HEK293 (cell line): Measurements from ENCODE around the gene CASK.

Source experiments
- HOXA7 ChIP-seq: sonication (generic); formaldehyde crosslinking; IDR thresholded peaks from 2 replicates; pipeline ENCODE4 v1.8.1; 2022; ENCODE audit warnings: missing genetic modification reagents, borderline replicate concordance
- ZNF433 ChIP-seq: fragments of 450-650 bp; formaldehyde crosslinking; IDR thresholded peaks from 2 replicates; pipeline ENCODE4 v1.5.1; 2016; ENCODE audit warnings: missing biosample characterization, missing genetic modification characterization, low read depth
- ZNF555 ChIP-seq: fragments of 450-650 bp; formaldehyde crosslinking; conservative IDR thresholded peaks from 2 replicates; pipeline ENCODE4 v1.5.1; 2017; ENCODE audit warnings: missing biosample characterization, mild to moderate bottlenecking, missing genetic modification characterization, inconsistent platforms
- ZNF776 ChIP-seq: fragments of 450-650 bp; formaldehyde crosslinking; IDR thresholded peaks from 2 replicates; pipeline ENCODE4 v1.5.0; 2017; ENCODE audit warnings: missing biosample characterization, missing genetic modification characterization, borderline replicate concordance
- TF ChIP-seq, protein P1 (sequence below): fragments of 450-650 bp; formaldehyde crosslinking; IDR thresholded peaks from 2 replicates; pipeline ENCODE4 v1.5.1; 2016; ENCODE audit warnings: missing biosample characterization, missing genetic modification characterization

DNA sequence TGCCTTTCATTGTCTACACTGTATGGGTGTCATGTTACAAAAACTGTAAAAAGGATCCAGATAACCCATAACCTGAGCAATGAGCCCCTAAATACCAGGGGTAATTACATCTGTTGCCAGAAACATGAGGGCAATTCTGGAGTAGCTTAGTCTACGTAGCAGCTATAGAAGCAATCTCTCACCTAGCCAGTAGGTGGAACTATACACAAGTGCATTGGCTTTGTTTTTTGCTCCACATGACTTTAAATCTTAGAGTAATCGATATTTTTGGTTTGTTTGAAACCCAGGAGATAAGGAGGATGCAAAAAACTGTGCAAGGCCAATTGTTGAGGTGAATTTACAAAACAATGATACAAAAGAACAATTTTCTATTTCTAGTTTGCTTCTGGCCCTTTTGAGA is 141.9 kb downstream of the CASK start:
- TF ChIP-seq, protein P1, sequence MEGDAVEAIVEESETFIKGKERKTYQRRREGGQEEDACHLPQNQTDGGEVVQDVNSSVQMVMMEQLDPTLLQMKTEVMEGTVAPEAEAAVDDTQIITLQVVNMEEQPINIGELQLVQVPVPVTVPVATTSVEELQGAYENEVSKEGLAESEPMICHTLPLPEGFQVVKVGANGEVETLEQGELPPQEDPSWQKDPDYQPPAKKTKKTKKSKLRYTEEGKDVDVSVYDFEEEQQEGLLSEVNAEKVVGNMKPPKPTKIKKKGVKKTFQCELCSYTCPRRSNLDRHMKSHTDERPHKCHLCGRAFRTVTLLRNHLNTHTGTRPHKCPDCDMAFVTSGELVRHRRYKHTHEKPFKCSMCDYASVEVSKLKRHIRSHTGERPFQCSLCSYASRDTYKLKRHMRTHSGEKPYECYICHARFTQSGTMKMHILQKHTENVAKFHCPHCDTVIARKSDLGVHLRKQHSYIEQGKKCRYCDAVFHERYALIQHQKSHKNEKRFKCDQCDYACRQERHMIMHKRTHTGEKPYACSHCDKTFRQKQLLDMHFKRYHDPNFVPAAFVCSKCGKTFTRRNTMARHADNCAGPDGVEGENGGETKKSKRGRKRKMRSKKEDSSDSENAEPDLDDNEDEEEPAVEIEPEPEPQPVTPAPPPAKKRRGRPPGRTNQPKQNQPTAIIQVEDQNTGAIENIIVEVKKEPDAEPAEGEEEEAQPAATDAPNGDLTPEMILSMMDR (tag by site-specific recombination), result no peak
- no peak for TF ChIP-seq ZNF433 (tag by site-specific recombination)
- TF ChIP-seq ZNF555, result no peak
- no peak for TF ChIP-seq ZNF776 (tag by site-specific recombination)
- no peak for TF ChIP-seq HOXA7 (CRISPR knock-in tag)
